T47D (cell line): Measurements from ENCODE around the gene EGFR.

Source experiments
- DNase-seq, 2 experiments: peaks; one replicate each; pipeline versions ENCODE4 v3.0.0 to v3.0.0-alpha.2; 2011 to 2012; ENCODE audit warnings: low read depth in 1 of 2, low spot score in 1 of 2
- JUND ChIP-seq: IDR thresholded peaks from 2 replicates; pipeline ENCODE4 v1.6.1; 2012; ENCODE audit warnings: low read depth
- in situ Hi-C: cut with HindIII; loops from 2 replicates; pipeline ENCODE4 v1.10.0; 2016; ENCODE audit warnings: low sequenced_read_pairs, low pct_unique_long_range_greater_than_20kb

Gene EGFR

GRCh38 chr7:55099821-55100543, 81.2 kb downstream of the EGFR start:
- in situ Hi-C loops = no loop called here
- TF ChIP-seq JUND = no peak
- DNase-seq = no peak

- no peak for TF ChIP-seq JUND
- in situ Hi-C loops = no loop called here
- DNase-seq = no peak
Observed at GRCh38 chr7:55100544-55101327, 81.9 kb downstream of the EGFR start.

GRCh38 chr7:55101359-55101758, 82.5 kb downstream of the EGFR start:
- in situ Hi-C loops = no loop called here
- DNase-seq = no peak
- TF ChIP-seq JUND = no peak

- no peak for TF ChIP-seq JUND
- in situ Hi-C loops = no loop called here
Observed at GRCh38 chr7:55104123-55104522, 85.3 kb downstream of the EGFR start.

GRCh38 chr7:55104712-55105433, 86.1 kb downstream of the EGFR start:
- DNase-seq = no peak

More at GRCh38 chr7:55104123-55104522, 85.3 kb downstream of the EGFR start:
- DNase-seq = no peak

GRCh38 chr7:55105952-55106351, 87.1 kb downstream of the EGFR start:
- DNase-seq = no peak
- no peak for TF ChIP-seq JUND
- in situ Hi-C loops = no loop called here

More at GRCh38 chr7:55104712-55105433, 86.1 kb downstream of the EGFR start:
- in situ Hi-C loops = no loop called here
- no peak for TF ChIP-seq JUND

- no peak for DNase-seq
- TF ChIP-seq JUND = no peak
- in situ Hi-C loops = no loop called here
Observed at GRCh38 chr7:55107946-55108345, 89.1 kb downstream of the EGFR start.

- in situ Hi-C loops = no loop called here
- DNase-seq = no peak
- no peak for TF ChIP-seq JUND
Observed at GRCh38 chr7:55108401-55108800, 89.6 kb downstream of the EGFR start.

GRCh38 chr7:55108818-55109217, 90.0 kb downstream of the EGFR start:
- TF ChIP-seq JUND = no peak
- in situ Hi-C loops = no loop called here
- no peak for DNase-seq

GRCh38 chr7:55109404-55110167, 90.8 kb downstream of the EGFR start:
- TF ChIP-seq JUND = no peak
- peak in 1 of 2 experiments; percentile 41 for DNase-seq
- in situ Hi-C loops = no loop called here

- in situ Hi-C loops = no loop called here
- no peak for DNase-seq
- TF ChIP-seq JUND = no peak
Observed at GRCh38 chr7:55110282-55110992, 91.6 kb downstream of the EGFR start.

GRCh38 chr7:55110993-55111361, 92.2 kb downstream of the EGFR start:
- no peak for TF ChIP-seq JUND
- in situ Hi-C loops = no loop called here
- no peak for DNase-seq
